Peyer's patch (tissue), 4 donors: ENCODE measurements around the gene KBTBD12.

Experiments used
- CTCF ChIP-seq, 6 experiments: fragments of 450-650 bp in 4 of 6; fragments of 200-600 bp in 2 of 6; sonication (generic) in 1 of 6; IDR thresholded peaks; one replicate each; pipeline ENCODE4 v1.5.1; 2017 to 2019; ENCODE audit warnings: antibody characterized with exemption in 6 of 6, mild to moderate bottlenecking in 3 of 6, moderate library complexity in 1 of 6
- POLR2A ChIP-seq, 2 donors: fragments of 450-650 bp; IDR thresholded peaks; one replicate each; pipeline ENCODE4 v1.5.1; 2017; ENCODE audit warnings: antibody characterized with exemption in 2 of 2, mild to moderate bottlenecking in 2 of 2, moderate library complexity in 2 of 2

DNA sequence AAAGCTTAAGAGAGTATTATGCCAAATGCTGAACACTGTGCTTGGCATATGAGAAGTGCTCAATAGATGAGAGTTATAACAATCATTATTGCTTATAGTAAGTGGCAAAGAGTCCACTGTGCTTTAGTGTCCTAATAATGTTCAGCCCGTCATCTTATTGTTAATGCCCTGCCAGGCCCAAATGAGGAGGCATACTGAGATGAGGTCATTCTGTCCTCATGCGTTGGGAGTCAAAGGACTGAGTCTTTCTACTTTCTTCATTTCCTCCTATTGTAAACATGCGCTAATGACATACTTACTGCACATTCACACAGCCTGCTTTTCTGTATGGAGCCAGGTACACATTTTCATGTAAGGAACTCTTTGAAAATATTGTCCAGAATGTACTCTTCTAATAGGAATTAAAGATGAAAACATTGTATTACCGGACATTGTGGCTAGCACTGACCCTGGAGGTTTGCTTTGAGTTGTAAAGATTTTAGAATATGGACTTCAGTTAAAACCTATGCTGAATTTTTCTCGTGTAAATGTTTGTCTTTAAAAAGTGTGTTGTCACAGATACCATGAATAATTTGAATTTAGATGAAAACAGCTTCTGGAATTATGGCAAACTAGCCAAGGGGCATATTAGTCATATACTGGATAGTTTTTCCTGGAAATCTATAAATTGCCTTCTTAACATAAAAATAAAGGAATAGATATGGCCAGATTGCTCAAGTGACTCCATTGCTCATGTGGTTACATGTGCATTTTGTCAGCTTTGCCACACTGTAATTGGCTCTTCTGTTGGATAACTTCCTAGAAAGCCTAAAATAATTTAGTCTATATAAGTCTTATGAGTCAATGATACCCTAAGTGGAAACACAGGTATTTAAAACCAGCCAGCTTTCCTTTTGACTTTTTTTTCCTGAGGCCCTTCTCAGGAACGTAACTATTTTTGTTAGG is 38.3 kb downstream of the KBTBD12 start:
- TF ChIP-seq CTCF (IDR thresholded peaks at IDR 0.05) (no peak), POLR2A (IDR thresholded peaks at IDR 0.05) (no peak)
